H9 (cell line): ENCODE measurements around the gene PAAF1. TPM values are rescaled to one million over a fixed set of nuclear protein-coding genes. Genes with fewer than 3 reads are reported as not detected.

ENCODE experiments used
- DNase-seq: peaks from one replicate; pipeline ENCODE4 v3.0.0-alpha.2; 2017
- H2AFZ ChIP-seq: one replicate; pipeline ENCODE4 v1.6.1; 2013; ENCODE audit warnings: mild to moderate bottlenecking, low read length, control low read depth, moderate library complexity
- H2AK5ac ChIP-seq: 2 replicates; pipeline ENCODE4 v1.6.1; 2013; ENCODE audit warnings: low read length, control low read depth, mixed read lengths; ENCODE audit not compliant: insufficient read length
- H2BK120ac ChIP-seq: one replicate; pipeline ENCODE4 v1.6.1; 2013; ENCODE audit warnings: low read depth, mild to moderate bottlenecking, low read length, control low read depth, inconsistent platforms; ENCODE audit not compliant: poor library complexity, severe bottlenecking
- H2BK12ac ChIP-seq: 2 replicates; pipeline ENCODE4 v1.6.1; 2013; ENCODE audit warnings: low read length, control low read depth, mixed read lengths, low read depth; ENCODE audit not compliant: insufficient read length
- H2BK15ac ChIP-seq: 2 replicates; pipeline ENCODE4 v1.6.1; 2013; ENCODE audit warnings: low read depth, low read length, control low read depth
- H2BK20ac ChIP-seq: one replicate; pipeline ENCODE4 v1.6.1; 2013; ENCODE audit warnings: low read depth, mild to moderate bottlenecking, low read length, control low read depth, inconsistent platforms; ENCODE audit not compliant: poor library complexity, severe bottlenecking
- H2BK5ac ChIP-seq: 2 replicates; pipeline ENCODE4 v1.6.1; 2013; ENCODE audit warnings: low read length, control low read depth, mixed read lengths; ENCODE audit not compliant: insufficient read length
- H3K14ac ChIP-seq: 2 replicates; pipeline ENCODE4 v1.6.1; 2013; ENCODE audit warnings: low read length, control low read depth; ENCODE audit not compliant: insufficient read depth
- H3K18ac ChIP-seq: 2 replicates; pipeline ENCODE4 v1.6.1; 2013; ENCODE audit warnings: low read depth, mild to moderate bottlenecking, mixed read lengths, low read length, control low read depth; ENCODE audit not compliant: insufficient read length
- H3K23ac ChIP-seq: 2 replicates; pipeline ENCODE4 v1.6.1; 2013; ENCODE audit warnings: low read length, control low read depth, mixed read lengths, low read depth; ENCODE audit not compliant: insufficient read length
- H3K23me2 ChIP-seq: 2 replicates; pipeline ENCODE4 v1.6.1; 2013; ENCODE audit warnings: low read depth, mild to moderate bottlenecking, mixed read lengths, low read length, control low read depth; ENCODE audit not compliant: insufficient read length, poor library complexity, severe bottlenecking
- H3K27ac ChIP-seq: 2 replicates; pipeline ENCODE4 v1.5.1; 2013; ENCODE audit warnings: low read length, control low read depth, mixed read lengths, low read depth; ENCODE audit not compliant: insufficient read length
- H3K27me3 ChIP-seq: 2 replicates; pipeline ENCODE4 v1.6.1; 2013; ENCODE audit warnings: low read length, control low read depth, inconsistent platforms; ENCODE audit not compliant: insufficient read depth
- H3K4ac ChIP-seq: 2 replicates; pipeline ENCODE4 v1.6.1; 2013; ENCODE audit warnings: low read depth, mild to moderate bottlenecking, control low read depth, inconsistent platforms, low read length, moderate library complexity
- H3K4me1 ChIP-seq: 2 replicates; pipeline ENCODE4 v1.6.1; 2013; ENCODE audit warnings: low read length, control low read depth, inconsistent platforms; ENCODE audit not compliant: insufficient read depth
- H3K4me2 ChIP-seq: 2 replicates; pipeline ENCODE4 v1.6.1; 2013; ENCODE audit warnings: low read length, control low read depth, mixed read lengths; ENCODE audit not compliant: insufficient read length, insufficient read depth
- H3K56ac ChIP-seq: 2 replicates; pipeline ENCODE4 v1.6.1; 2013; ENCODE audit warnings: low read depth, mild to moderate bottlenecking, mixed read lengths, low read length, control low read depth; ENCODE audit not compliant: insufficient read length
- H3K79me1 ChIP-seq: 2 replicates; pipeline ENCODE4 v1.6.1; 2013; ENCODE audit warnings: low read depth, mild to moderate bottlenecking, moderate library complexity, low read length, control low read depth, inconsistent platforms; ENCODE audit not compliant: insufficient read depth, poor library complexity, severe bottlenecking
- H3K79me2 ChIP-seq: 2 replicates; pipeline ENCODE4 v1.6.1; 2013; ENCODE audit warnings: low read length, control low read depth, inconsistent platforms; ENCODE audit not compliant: insufficient read depth
- H3K9ac ChIP-seq: 2 replicates; pipeline ENCODE4 v1.6.1; 2013; ENCODE audit warnings: low read length, control low read depth, mixed read lengths; ENCODE audit not compliant: insufficient read length; ENCODE audit errors: extremely low read depth
- H3K9me3 ChIP-seq: one replicate; pipeline ENCODE4 v1.6.1; 2013; ENCODE audit warnings: low read depth, low read length, inconsistent platforms; ENCODE audit not compliant: control insufficient read depth
- H3T11ph ChIP-seq: one replicate; pipeline ENCODE4 v1.6.1; 2013; ENCODE audit warnings: mild to moderate bottlenecking, low read length, control low read depth, inconsistent platforms
- H4K20me1 ChIP-seq: one replicate; pipeline ENCODE4 v1.6.1; 2013; ENCODE audit not compliant: control insufficient read depth, insufficient read length, insufficient read depth
- H4K5ac ChIP-seq: 2 replicates; pipeline ENCODE4 v1.6.1; 2013; ENCODE audit warnings: low read depth, mild to moderate bottlenecking, mixed read lengths, low read length, control low read depth; ENCODE audit not compliant: insufficient read length
- H4K8ac ChIP-seq: replicated peaks from 2 replicates; pipeline ENCODE4 v1.6.1; 2013; ENCODE audit warnings: low read length, control low read depth, mixed read lengths, low read depth; ENCODE audit not compliant: insufficient read length
- H4K91ac ChIP-seq: 2 replicates; pipeline ENCODE4 v1.6.1; 2013; ENCODE audit warnings: low read depth, mild to moderate bottlenecking, moderate library complexity, mixed read lengths, low read length, control low read depth; ENCODE audit not compliant: insufficient read length
- H3K27ac Mint-ChIP-seq, 3 experiments: 2 replicates in 2 of 3; 3 replicates in 1 of 3; pipeline ENCODE4 v1.8.0; 2020 to 2021; ENCODE audit warnings: mixed read lengths in 3 of 3, mild to moderate bottlenecking in 1 of 3, moderate library complexity in 1 of 3
- H3K27me3 Mint-ChIP-seq: 2 replicates; pipeline ENCODE4 v1.8.0; 2021; ENCODE audit warnings: low read depth, mild to moderate bottlenecking, moderate library complexity, mixed read lengths
- H3K36me3 Mint-ChIP-seq, 3 experiments: 2 replicates in 2 of 3; 3 replicates in 1 of 3; pipeline ENCODE4 v1.8.0; 2020 to 2021; ENCODE audit warnings: low read depth in 3 of 3, mixed read lengths in 3 of 3; ENCODE audit not compliant: insufficient read depth in 1 of 3
- H3K4me1 Mint-ChIP-seq, 2 experiments: 2 replicates each; pipeline ENCODE4 v1.8.0; 2020; ENCODE audit warnings: mixed read lengths in 2 of 2
- H3K4me3 Mint-ChIP-seq, 2 experiments: 2 replicates in 1 of 2; 3 replicates in 1 of 2; pipeline ENCODE4 v1.8.0; 2020 to 2021; ENCODE audit warnings: mild to moderate bottlenecking in 2 of 2, mixed read lengths in 2 of 2, moderate library complexity in 1 of 2
- H3K9me3 Mint-ChIP-seq, 2 experiments: 2 replicates in 1 of 2; 3 replicates in 1 of 2; pipeline ENCODE4 v1.8.0; 2020; ENCODE audit warnings: mild to moderate bottlenecking in 2 of 2, mixed read lengths in 2 of 2, moderate library complexity in 1 of 2
- WGBS: extraction: QIAGEN DNeasy Blood & Tissue Kit; methylation state at CpG from one replicate; pipeline ENCODE4 v1.1.7; 2013; ENCODE audit warnings: missing lambda C conversion rate, low lambda C conversion rate, mixed read lengths; ENCODE audit not compliant: insufficient read length; ENCODE audit errors: extremely low coverage; 5-methylcytosine and 5-hydroxymethylcytosine counted together
- total RNA-seq: library from RNA; stranded (reverse); gene quantifications from 2 replicates; pipeline ENCODE4 v1.2.1, GENCODE V29; 2021
- TF ChIP-seq, protein P1 (sequence below): fragments of 200-600 bp; sonication (generic); conservative IDR thresholded peaks from 3 replicates; pipeline ENCODE4 v1.8.0; 2021; ENCODE audit warnings: antibody characterized with exemption, mild to moderate bottlenecking

Gene PAAF1
- total RNA-seq, 1 experiment from 2014 or later, result 24.3 TPM

DNA sequence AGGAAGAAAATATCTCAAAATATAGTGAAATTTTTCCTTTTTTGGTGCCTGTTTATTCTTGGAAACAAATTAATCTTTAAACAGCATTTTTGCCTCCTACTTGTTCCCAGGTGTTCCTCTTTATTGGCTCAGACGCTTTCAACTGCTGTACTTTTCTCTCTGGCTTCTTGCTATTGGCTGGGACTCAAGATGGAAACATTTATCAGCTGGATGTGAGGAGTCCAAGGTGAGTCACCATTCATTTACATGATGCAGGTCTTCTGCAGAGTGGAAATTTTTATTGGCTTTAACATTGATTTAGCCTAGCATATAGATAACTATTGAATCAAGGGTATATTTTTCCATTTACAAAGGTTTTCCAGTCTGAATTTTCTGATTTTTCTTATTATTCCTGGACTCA lies 39.6 kb downstream of the PAAF1 start:
- Histone ChIP-seq H3K56ac (no peak overlapping the region), H3K4ac (no peak overlapping the region), H3K4me1 (no peaks in the 10 kb centered on the region), H3K14ac (no peak overlapping the region), H2BK5ac (no peak overlapping the region), H3K79me2 (no peaks in the 10 kb centered on the region), H3K23ac (no peak overlapping the region), H2BK12ac (no peak overlapping the region), H3K23me2 (no peaks in the 10 kb centered on the region), H3K27ac (no peak overlapping the region), H2AK5ac (no peak overlapping the region), H2BK20ac (no peak overlapping the region), H3K27me3 (no peaks in the 10 kb centered on the region), H4K5ac (no peak overlapping the region), H3K9me3 (no peaks in the 10 kb centered on the region), H3K18ac (no peak overlapping the region), H3K4me2 (no peak overlapping the region), H3K9ac (no peak overlapping the region), H3K79me1 (no peaks in the 10 kb centered on the region), H2AFZ (no peak overlapping the region), H2BK120ac (no peak overlapping the region), H3T11ph (no peak overlapping the region), H4K91ac (no peak overlapping the region), H4K20me1 (no peaks in the 10 kb centered on the region), H4K8ac (no peak overlapping the region), H2BK15ac (no peak overlapping the region)
- peaks cover 9 to 49% (median 35%) of the 10 kb centered on the region in 3 experiments; a peak in 6 of 7 replicates for H3K36me3 Mint-ChIP-seq
- WGBS, result no CpG with 5 or more reads among the region's 1 CpG
- no peak overlapping the region for H3K4me3 Mint-ChIP-seq
- no peaks in the 10 kb centered on the region for H3K9me3 Mint-ChIP-seq
- TF ChIP-seq, protein P1, sequence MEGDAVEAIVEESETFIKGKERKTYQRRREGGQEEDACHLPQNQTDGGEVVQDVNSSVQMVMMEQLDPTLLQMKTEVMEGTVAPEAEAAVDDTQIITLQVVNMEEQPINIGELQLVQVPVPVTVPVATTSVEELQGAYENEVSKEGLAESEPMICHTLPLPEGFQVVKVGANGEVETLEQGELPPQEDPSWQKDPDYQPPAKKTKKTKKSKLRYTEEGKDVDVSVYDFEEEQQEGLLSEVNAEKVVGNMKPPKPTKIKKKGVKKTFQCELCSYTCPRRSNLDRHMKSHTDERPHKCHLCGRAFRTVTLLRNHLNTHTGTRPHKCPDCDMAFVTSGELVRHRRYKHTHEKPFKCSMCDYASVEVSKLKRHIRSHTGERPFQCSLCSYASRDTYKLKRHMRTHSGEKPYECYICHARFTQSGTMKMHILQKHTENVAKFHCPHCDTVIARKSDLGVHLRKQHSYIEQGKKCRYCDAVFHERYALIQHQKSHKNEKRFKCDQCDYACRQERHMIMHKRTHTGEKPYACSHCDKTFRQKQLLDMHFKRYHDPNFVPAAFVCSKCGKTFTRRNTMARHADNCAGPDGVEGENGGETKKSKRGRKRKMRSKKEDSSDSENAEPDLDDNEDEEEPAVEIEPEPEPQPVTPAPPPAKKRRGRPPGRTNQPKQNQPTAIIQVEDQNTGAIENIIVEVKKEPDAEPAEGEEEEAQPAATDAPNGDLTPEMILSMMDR, result no peak
- no peaks in the 10 kb centered on the region for H3K4me1 Mint-ChIP-seq
- no peak for DNase-seq
- H3K27me3 Mint-ChIP-seq, result no peaks in the 10 kb centered on the region
- no peak overlapping the region; a peak in 1 of 7 replicates for H3K27ac Mint-ChIP-seq
